Fibroblast of villous mesenchyme (primary cell): ENCODE data around the gene S100A3. TPM values are rescaled to one million over a fixed set of nuclear protein-coding genes. Genes with fewer than 3 reads are reported as not detected.

Experiments
- DNase-seq: peaks from one replicate; pipeline ENCODE4 v3.0.0-alpha.2; 2010; ENCODE audit warnings: low read depth
- H3K4me3 ChIP-seq: 2 replicates; pipeline ENCODE4 v1.5.1; 2011; ENCODE audit warnings: low read depth, mild to moderate bottlenecking, low read length
- CTCF ChIP-seq: IDR thresholded peaks from 2 replicates; pipeline ENCODE4 v1.5.1; 2012; ENCODE audit warnings: low read depth, mild to moderate bottlenecking, low read length; ENCODE audit not compliant: insufficient read depth
- total RNA-seq: library from RNA; depleted of rRNA; stranded (reverse); fragments of >200 nt; gene quantifications from 2 replicates; pipeline ENCODE4 v1.2.3, GENCODE V29; 2012

The S100A3 gene
- total RNA-seq, 1 donor: 20.3 TPM

DNA sequence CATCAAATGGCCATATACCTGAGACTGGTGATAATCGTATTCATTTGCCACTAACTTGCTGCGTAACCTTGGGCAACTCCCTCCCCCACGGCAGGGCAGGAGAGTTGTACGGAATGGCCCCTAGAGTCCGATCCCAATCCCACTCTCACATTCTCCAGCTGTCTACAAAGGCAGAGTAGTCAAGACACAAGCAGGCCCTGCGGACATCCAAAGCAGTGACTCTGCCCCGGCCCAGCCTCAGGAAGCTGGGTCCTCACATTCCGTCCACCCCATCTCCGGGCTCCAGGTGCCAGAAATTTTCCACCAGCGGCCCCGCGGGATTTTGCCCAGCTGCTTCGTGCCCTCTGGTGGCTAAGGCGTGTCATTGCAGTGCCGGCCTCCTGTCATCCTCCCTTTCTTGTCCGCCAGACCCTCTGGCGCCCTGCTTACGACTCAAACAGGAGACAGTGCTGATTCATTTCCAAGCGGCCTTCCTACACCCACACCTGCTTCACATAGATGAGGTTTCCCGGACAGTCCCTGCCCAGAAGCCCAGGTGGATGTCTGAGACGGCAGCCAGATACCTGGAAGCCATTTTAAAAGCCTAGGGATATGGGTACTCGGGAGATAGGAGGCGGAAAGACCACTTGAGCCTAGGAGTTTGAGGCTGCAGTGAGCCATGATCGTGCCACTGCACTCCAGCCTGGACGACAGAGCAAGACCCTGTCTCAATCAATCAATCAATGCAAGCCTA is 19.5 kb upstream of the S100A3 start:
- peak; percentile 98 for TF ChIP-seq CTCF

GRCh38 chr1:153567621-153568366 is 18.7 kb upstream of the S100A3 start:
- no peak for DNase-seq
- H3K4me3 ChIP-seq: no peak overlapping the region
- no peak for TF ChIP-seq CTCF

More for the DNA sequence above, 19.5 kb upstream of the S100A3 start:
- peak; percentile 91 for DNase-seq
- no peak overlapping the region for H3K4me3 ChIP-seq

GRCh38 chr1:153566414-153567371 is 17.6 kb upstream of the S100A3 start:
- DNase-seq: peak; percentile 99
- TF ChIP-seq CTCF: no peak
- H3K4me3 ChIP-seq: no peak overlapping the region

- no peak for TF ChIP-seq CTCF
- no peak within 1 kb of the TSS for H3K4me3 ChIP-seq
- peak; percentile 90 for DNase-seq
These were observed 16.7 kb upstream of the S100A3 start, which contains the start of gene S100A2 for GRCh38 chr1:153565529-153566374. Gene S100A2, minus strand, starts transcription at chr1:153565844. Its CDS starts 1,967 bp downstream, at chr1:153563877.

- TF ChIP-seq CTCF: no peak
- no peak for DNase-seq
- H3K4me3 ChIP-seq: no peak overlapping the region
These were observed 14.9 kb upstream of the S100A3 start for GRCh38 chr1:153563991-153564390.
